OCI-LY7 (cell line): ENCODE results near the gene CDCP1.

Experiments
- CTCF ChIP-seq: fragments of 200-600 bp; sonication (generic); conservative IDR thresholded peaks from 2 replicates; pipeline ENCODE4 v1.5.1; 2014; ENCODE audit warnings: mild to moderate bottlenecking, antibody characterized with exemption, low read length, moderate library complexity, mixed read lengths
- EZH2phosphoT487 ChIP-seq: fragments of 200-600 bp; sonication (generic); IDR thresholded peaks from 2 replicates; pipeline ENCODE4 v1.6.1; 2018; ENCODE audit warnings: low read depth, borderline replicate concordance, mild to moderate bottlenecking, mixed run types, antibody characterized with exemption, low read length, moderate library complexity, mixed read lengths

GRCh38 chr3:45123581-45124269 is 22.5 kb downstream of the CDCP1 start:
- no peak for TF ChIP-seq CTCF
- no peak for TF ChIP-seq EZH2phosphoT487
